Mesothelial cell of epicardium (in vitro differentiated cells): Measurements from ENCODE around the gene ITGA2B. TPM values are rescaled to one million over a fixed set of nuclear protein-coding genes. Genes with fewer than 3 reads are reported as not detected.

Source experiments
- DNase-seq, 2 experiments: peaks; one replicate each; pipeline ENCODE4 v3.0.0; 2021; ENCODE audit warnings: low spot score in 2 of 2; ENCODE audit not compliant: unreplicated experiment in 2 of 2
- H3K27ac Mint-ChIP-seq: 2 replicates; pipeline ENCODE4 v1.8.0; 2021; ENCODE audit warnings: mixed read lengths
- H3K27me3 Mint-ChIP-seq: 2 replicates; pipeline ENCODE4 v1.8.0; 2021; ENCODE audit warnings: low read depth, mixed read lengths
- H3K36me3 Mint-ChIP-seq: 2 replicates; pipeline ENCODE4 v1.8.0; 2021; ENCODE audit warnings: mixed read lengths
- H3K4me1 Mint-ChIP-seq: 2 replicates; pipeline ENCODE4 v1.8.0; 2021; ENCODE audit warnings: mixed read lengths
- H3K4me3 Mint-ChIP-seq: 2 replicates; pipeline ENCODE4 v1.8.0; 2021; ENCODE audit warnings: mild to moderate bottlenecking, moderate library complexity, mixed read lengths
- H3K9me3 Mint-ChIP-seq: 2 replicates; pipeline ENCODE4 v1.8.0; 2021; ENCODE audit warnings: mixed read lengths
- total RNA-seq: library from RNA; stranded (reverse); gene quantifications from 3 replicates; pipeline ENCODE4 v1.2.1, GENCODE V29; 2021
- TF ChIP-seq, protein P1 (sequence below): fragments of 200-600 bp; sonication (generic); IDR thresholded peaks from one replicate; pipeline ENCODE4 v1.5.0; 2021; ENCODE audit warnings: antibody characterized with exemption; ENCODE audit not compliant: unreplicated experiment

The ITGA2B gene
- total RNA-seq, 1 donor from 2014 or later: 15.9 TPM

DNA sequence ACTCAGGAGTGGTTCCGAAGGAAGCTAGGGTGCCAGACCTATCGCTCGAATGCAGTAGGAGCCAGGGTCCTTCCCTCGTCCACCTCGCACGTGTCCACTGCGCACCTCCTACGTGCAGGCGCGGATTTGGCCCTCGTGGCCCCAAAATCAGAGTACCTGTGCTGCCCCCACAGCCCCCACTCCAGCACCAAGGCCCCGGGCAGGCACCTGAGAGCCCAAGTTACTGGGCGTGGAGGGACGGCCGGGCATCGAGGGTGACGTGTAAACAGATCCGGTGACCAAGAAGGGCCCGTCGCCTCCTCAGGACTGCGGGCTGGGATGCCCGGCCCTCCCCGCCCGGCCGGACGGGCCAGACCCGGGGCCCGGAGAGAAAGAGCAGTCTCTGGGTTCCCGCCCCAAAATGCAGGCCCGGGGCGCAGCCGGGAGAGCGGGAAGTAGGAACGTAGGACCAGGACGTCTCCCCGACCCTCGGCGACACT, 65.3 kb downstream of the ITGA2B start:
- H3K4me1 Mint-ChIP-seq: peaks cover 21% of the 10 kb centered on the region
- peak overlapping the region; percentile 61 for H3K27ac Mint-ChIP-seq
- no peak for DNase-seq
- no peaks in the 10 kb centered on the region for H3K9me3 Mint-ChIP-seq
- peak overlapping the region; percentile 77 for H3K4me3 Mint-ChIP-seq
- H3K27me3 Mint-ChIP-seq: no peaks in the 10 kb centered on the region
- TF ChIP-seq, protein P1, sequence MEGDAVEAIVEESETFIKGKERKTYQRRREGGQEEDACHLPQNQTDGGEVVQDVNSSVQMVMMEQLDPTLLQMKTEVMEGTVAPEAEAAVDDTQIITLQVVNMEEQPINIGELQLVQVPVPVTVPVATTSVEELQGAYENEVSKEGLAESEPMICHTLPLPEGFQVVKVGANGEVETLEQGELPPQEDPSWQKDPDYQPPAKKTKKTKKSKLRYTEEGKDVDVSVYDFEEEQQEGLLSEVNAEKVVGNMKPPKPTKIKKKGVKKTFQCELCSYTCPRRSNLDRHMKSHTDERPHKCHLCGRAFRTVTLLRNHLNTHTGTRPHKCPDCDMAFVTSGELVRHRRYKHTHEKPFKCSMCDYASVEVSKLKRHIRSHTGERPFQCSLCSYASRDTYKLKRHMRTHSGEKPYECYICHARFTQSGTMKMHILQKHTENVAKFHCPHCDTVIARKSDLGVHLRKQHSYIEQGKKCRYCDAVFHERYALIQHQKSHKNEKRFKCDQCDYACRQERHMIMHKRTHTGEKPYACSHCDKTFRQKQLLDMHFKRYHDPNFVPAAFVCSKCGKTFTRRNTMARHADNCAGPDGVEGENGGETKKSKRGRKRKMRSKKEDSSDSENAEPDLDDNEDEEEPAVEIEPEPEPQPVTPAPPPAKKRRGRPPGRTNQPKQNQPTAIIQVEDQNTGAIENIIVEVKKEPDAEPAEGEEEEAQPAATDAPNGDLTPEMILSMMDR: no peak
- H3K36me3 Mint-ChIP-seq: peaks cover 4% of the 10 kb centered on the region

GRCh38 chr17:44323359-44324091, 65.9 kb downstream of the ITGA2B start:
- TF ChIP-seq, protein P1: no peak
- peaks cover 4% of the 10 kb centered on the region for H3K36me3 Mint-ChIP-seq
- peaks cover 21% of the 10 kb centered on the region for H3K4me1 Mint-ChIP-seq
- H3K4me3 Mint-ChIP-seq: peak overlapping the region; percentile 77
- no peaks in the 10 kb centered on the region for H3K9me3 Mint-ChIP-seq
- DNase-seq: no peak
- peaks cover 1% of the 10 kb centered on the region for H3K27me3 Mint-ChIP-seq
- H3K27ac Mint-ChIP-seq: no peak overlapping the region

- TF ChIP-seq, protein P1: no peak
- Mint-ChIP-seq H3K36me3 (peaks cover 6% of the 10 kb centered on the region), H3K4me3 (peak overlapping the region; percentile 40), H3K27ac (no peak overlapping the region), H3K9me3 (no peaks in the 10 kb centered on the region), H3K4me1 (peaks cover 21% of the 10 kb centered on the region), H3K27me3 (peaks cover 13% of the 10 kb centered on the region)
- DNase-seq: no peak
Measured at GRCh38 chr17:44322236-44322895, 67.1 kb downstream of the ITGA2B start.

Other genes starting within 250 kb of the ITGA2B start
- gene HROB, start 247.7 kb downstream of the ITGA2B start, total RNA-seq: 6.0 to 6.4 TPM (median 6.2 TPM) in 3 replicates
- 0.14 to 0.16 TPM in 2 of 3 replicates, not detected in the other for gene ASB16, start 218.9 kb downstream of the ITGA2B start, total RNA-seq
- 35.7 to 39.0 TPM (median 37.0 TPM) in 3 replicates for gene TMUB2, start 202.7 kb downstream of the ITGA2B start, total RNA-seq
- gene ATXN7L3, start 189.8 kb downstream of the ITGA2B start, total RNA-seq: 132 to 143 TPM (median 137 TPM) in 3 replicates
- 113 to 120 TPM (median 119 TPM) in 3 replicates for gene UBTF, start 170.0 kb downstream of the ITGA2B start, total RNA-seq
- gene SLC4A1, start 121.5 kb downstream of the ITGA2B start, total RNA-seq: not detected in 3 replicates
- 0.34 to 0.60 TPM (median 0.53 TPM) in 3 replicates for gene RUNDC3A, start 81.0 kb downstream of the ITGA2B start, total RNA-seq
- gene SLC25A39, start 64.8 kb downstream of the ITGA2B start, total RNA-seq: 106 to 113 TPM (median 112 TPM) in 3 replicates
- gene GRN, start 44.3 kb downstream of the ITGA2B start, total RNA-seq: 128 to 144 TPM (median 137 TPM) in 3 replicates
- gene FAM171A2, start 25.8 kb downstream of the ITGA2B start, total RNA-seq: 58.0 to 64.7 TPM (median 60.7 TPM) in 3 replicates
- 75.6 to 77.1 TPM (median 76.3 TPM) in 3 replicates for gene GPATCH8, start 113.8 kb upstream of the ITGA2B start, total RNA-seq
- gene FZD2, start 167.8 kb upstream of the ITGA2B start, total RNA-seq: 82.1 to 88.3 TPM (median 84.4 TPM) in 3 replicates